CMK (cell line): ENCODE measurements around the gene CAMKMT.

Experiments used
- DNase-seq: peaks from one replicate; pipeline ENCODE4 v3.0.0-alpha.2; 2010; ENCODE audit warnings: low read depth

The CAMKMT gene

DNA sequence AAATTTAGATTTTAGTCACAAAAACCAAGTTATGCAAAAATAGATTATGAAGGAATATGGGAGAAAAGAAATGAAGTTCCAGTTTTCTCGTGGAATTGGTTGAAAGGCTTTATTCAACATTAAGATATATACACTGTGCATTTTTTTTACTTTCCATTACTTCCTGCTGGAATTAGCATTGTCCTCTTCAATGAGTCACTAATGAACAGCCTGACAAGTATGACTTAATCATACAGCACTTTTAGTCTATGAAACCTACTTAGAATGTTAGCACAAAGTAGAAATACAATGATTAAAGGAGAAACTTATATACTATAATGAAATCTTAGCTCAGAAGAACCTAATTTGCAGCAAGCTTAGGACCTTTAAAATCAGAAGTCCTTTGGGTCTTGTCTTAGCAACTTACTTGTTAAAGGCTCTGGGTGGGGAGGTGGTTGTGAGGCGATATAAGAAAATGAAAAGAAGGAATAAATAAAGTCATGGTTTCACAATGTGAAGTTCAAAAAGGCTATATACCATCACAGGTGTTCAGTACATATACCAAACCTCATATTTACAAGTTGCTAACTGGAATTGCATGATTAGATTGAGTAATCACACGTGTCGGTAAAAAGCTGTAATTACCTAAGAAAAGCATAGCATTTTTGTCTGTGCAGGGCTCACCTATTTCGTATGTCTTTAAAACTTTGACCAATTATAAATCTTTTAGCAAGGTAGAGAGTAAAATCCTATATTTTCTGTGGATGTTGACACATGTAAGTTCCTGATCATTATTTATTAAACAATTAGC is 236.8 kb downstream of the CAMKMT start:
- DNase-seq, result no peak

DNA sequence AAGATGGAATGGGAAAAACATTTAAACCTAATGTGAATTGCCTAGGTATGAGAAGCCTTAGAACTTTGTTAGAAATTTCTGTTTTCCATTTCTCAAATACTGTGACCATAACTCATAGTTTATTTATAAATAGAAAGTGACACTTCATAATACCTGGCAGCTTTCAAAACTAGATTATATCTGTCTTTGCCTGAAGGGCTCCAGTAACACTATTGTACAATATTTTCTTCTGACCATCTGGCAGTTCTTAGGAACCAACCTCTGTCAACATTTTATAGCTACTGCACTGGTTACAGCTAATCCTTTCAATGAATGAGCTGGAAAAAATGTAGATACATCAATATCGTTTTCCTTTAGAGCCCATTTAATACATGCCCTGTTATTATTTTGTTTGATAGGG is 237.4 kb downstream of the CAMKMT start:
- DNase-seq, result no peak

DNA sequence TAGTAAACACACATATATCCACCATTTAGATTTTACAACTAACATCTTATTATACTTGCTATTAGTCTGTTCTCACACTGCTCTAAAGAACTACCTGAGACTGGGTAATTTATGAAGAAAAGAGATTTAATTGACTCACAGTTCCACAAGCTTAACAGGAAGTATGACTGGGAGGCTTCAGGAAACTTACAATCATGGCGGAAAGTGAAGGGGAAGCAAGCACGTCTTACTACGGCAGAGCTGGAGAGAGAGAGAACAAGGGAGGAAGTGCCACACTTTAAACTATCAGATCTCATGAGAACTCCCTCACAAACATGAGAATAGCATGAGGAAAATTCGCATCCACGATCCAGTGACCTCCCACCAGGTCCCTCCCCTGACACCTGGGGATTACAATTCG is 240.7 kb downstream of the CAMKMT start:
- no peak for DNase-seq

DNA sequence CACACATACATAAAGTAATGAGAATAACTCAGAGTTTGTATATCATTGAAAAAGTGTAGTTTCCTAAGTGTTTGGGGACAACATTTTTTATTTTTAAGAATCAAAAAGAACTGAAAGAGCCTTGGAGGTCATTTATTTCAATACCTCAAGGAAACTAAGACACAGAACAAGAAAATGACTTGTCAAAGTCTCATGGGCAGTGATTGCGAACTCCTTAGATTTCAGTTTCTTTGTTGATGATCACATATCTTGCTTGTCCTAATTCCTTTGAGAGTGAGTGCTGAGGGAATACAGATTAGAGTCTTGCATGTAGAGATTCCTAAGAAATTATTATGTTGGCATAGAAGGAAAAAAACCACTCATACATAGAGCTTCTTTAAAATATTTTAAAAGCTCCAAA is 243.8 kb downstream of the CAMKMT start:
- no peak for DNase-seq

DNA sequence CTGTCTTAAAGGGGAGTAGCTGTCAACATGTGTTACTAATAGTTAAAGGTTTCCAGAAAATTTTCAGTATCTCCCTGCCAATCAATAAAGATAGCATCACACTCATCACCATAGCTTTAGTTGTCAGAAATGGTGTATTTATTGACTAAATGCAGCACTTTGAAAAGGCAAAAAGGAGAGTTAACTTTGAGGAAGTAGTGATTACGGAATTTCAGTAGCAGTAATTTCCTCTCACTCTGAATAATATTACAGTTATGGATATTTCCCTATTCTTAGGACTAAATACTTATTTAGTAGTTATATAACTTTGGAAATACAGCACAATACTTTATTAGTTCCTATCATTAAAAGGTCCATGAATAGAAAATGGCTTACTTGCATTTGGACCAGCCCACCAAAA is 250.5 kb downstream of the CAMKMT start:
- no peak for DNase-seq

DNA sequence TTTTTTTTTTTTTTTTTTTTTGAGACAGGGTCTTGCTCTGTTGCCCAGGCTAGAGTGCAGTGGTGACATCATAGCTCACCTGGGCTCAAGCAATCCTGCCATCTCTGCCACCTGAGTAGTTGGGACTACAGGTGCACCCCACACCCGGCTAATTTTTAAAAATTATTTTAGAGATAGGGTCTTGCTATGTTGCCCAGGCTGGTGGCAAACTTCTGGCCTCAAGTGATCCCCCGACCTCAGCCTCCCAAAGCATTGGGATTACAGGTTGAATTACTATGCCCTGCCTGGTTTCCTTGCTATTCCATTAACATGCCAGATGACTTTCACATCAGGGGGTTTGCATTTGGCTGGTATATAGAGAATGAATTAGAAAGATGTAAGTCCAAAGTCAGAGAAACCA is 253.2 kb downstream of the CAMKMT start:
- DNase-seq, result no peak

DNA sequence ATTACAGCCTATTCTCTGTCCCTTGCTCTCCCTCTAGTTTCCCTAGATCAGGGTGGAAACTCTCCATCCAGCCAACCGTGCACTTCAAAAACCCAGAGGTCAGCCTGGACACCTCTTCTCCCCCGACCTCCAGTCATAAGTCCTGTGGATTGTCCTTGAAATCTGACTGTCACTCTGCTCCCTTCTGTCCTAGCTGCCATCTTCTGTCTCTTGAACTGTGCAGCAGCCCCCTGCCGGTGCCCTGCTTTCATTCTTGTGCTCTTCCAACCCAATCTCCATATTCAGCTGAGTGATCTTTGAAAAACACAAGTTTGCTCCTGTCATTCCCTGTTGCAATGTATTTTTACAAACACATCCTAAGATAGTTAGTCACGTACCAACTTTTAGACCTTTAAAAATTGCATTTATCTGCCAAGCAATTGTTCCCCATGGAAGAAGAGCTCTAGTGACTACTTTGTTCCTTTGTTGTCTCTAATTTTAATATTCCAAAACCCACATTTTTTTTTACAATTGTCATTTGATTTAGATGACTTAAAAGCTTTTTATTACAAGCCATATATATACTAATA is 254.3 kb downstream of the CAMKMT start:
- no peak for DNase-seq

DNA sequence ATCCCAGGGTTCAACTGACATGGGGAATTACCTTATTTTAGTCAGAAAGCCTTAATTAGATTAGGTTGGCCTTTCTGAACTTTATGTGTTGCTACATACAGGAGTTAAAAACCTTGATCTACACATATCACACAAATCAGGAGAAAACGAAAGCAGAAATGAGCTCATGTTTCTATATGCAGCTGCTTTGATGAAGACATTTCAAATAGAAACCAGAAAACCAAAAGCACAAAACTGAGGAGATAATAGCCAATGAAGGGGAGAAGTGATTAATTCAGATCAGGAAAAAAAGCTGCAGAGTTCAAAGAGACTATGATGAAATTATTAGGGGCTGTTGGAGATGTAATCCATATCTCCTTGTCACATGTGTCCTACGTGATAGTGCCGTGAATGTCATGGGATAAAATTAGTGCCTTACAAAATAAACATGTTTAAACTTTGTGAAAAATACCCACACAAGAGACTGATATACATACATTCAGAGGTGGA is 255.0 kb downstream of the CAMKMT start:
- no peak for DNase-seq

DNA sequence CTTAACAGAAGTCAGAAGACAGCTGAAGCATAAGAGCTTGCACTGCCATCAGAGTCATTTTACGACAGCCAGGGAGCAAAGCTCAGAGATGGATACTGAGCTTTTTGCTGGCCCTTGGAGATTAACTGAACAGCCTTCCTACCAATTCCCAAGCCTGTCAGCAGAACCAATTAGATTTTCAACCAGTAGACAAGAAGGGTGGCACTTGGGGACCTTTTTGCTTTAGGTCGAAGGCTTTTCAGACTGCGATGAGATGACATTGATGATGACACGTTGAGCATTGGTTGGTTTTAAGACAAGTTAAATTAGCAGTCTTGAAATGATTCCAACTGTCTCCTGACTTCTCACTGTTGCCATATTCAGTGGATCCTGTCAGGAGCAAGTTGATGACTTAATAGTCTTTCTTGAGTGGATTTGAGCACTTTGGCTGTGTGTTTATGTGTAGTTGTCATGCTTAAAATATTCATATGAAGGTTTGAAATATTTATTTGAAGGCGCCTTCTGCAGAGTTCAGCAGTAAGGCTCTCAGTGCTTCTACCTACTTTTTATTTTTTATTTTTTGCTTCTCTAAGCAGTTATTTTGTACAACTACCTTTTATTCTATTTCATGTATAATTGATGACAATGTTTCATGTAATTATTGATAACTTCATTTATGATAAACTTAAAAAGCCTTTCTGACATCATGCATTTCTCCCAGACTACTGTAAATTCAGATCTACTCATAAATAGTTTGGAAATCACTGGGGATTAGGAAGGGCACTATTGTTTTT is 256.7 kb downstream of the CAMKMT start:
- no peak for DNase-seq

DNA sequence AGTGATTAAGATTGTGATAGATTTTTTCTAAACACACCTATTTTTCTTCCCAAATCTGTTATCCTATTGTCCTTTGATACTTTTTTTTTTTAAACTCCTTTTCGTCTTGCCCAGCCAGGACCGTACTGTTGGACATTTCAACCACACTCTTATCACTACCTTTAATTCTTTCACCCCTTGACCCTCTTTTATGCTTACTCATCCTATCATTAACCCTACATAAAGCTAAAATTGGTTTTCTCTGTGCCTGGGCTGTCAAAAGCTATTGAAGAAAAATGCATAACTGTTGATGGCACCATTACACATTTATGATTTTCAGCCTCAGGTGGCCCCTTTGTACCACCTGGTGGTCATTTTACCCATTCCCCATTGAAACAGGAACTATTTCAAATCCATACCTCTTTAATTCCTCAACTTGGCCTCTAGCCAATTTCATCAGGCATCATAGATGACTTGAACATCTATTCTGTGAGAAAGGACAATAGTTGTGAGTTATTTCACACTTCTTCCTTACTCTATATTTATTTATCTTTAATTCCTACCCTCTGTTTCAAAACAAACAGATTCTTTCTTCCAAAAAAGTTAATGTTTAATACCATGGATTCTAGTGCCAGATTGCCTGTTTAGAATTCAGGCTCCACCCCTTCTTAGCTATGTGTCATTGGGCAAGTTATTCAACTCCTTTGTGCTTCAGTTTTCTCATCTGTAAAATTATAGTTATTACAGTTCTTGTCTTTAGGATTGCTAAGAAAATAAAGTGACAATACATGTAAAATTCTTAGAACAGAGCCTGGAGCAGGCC is 258.6 kb downstream of the CAMKMT start:
- DNase-seq, result no peak

DNA sequence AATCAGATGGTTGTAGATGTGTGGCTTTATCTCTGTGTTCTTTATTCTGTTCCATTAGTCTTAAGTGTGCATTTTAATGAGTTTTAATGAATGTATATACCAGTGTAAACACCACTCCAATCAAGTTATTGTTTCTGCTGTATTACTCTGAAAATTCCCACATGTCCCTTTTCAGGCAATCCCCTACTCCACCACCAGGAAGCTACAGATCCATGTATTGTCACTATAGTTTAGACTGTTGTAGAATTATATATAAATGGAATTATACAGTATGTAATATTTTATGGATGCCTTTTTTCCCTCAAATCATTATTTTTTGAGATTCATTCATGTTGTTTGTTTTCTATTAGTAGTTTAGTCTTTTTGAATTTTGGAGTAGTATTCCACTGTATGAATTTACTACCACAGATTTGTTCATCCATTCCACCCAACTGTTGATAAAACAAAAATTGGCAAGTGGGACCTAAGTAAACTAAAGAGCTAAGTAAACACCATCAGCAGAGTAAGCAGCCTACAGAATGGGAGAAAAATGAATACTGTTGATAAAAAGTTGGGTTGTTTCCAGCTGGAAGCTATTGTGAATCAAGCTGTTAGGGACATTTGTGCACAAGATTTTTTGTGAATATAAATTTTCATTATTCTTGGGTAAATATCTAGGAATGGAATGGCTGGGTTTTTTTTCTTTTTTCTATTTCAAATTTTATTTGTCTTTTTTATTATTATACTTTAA is 262.0 kb downstream of the CAMKMT start:
- no peak for DNase-seq

DNA sequence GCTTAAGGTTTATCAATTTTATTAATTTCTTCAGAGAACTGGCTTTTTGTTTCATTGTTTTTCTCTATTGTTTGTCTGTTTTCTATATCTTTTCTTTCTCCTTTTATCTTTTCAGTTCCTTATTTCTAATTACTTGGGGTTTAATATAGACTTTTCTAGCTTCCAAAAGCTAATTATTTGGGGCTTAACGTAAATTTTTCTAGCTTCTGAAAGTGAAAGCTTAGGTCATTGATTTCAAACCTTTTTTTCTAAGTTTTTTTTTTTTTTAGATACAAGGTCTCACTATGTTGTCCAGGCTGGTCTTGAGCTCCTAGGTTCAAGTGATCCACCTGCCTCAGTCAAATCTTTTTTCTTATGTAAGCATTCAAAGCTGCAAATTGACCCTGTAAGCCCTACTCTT is 266.6 kb downstream of the CAMKMT start:
- DNase-seq, result no peak

DNA sequence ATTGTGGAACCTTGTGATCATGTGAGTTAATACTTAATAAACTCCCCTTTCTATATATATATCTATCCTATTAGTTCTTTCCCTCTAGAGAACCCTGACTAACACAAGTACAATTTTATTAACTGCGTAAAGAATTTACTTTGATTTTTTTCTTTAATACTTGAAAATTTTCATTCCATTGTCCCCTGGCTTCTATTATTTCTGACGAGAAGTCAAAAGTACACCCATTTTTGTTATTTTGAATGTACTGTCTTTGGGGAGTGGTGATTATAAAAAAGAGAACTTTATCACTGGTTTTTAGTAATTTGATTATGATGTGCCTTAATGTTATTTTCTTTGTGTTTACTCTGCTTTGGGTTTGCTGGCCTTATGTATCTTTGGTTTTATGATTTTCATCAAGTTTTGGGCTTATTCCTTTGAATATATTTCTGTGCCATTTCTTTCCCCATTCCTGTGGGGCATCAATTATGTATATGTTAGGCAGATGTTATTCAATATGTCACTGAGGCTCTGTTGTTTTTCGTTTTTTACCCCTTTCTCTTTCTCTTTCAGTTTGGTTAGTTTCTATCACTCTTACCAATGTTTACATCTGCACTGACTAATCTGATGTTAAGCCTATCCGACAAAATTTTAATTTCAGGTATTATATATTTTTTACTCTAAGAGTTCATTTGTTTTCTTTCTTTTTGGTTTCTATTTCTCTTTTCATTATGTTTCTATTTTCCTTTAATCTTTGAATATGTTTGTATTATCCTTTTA is 271.4 kb downstream of the CAMKMT start:
- no peak for DNase-seq

DNA sequence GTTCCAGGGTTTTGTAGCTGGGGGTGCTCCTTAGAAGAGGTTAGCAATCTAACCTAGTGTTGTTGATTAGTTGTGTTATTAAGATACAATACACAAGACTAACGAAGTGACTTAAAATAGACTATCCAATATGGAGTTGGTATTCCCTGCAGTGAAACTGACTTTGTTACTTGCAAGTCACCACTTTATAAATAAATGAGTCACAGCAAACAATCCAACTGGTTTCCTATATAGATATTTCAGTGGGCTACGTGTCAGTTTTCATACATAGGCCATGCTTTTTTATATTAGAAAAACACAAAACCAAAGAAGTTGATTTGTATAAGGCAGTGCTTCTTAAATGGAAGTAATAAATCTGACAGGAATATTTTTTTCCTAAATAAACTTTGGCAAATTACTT is 274.0 kb downstream of the CAMKMT start:
- no peak for DNase-seq

DNA sequence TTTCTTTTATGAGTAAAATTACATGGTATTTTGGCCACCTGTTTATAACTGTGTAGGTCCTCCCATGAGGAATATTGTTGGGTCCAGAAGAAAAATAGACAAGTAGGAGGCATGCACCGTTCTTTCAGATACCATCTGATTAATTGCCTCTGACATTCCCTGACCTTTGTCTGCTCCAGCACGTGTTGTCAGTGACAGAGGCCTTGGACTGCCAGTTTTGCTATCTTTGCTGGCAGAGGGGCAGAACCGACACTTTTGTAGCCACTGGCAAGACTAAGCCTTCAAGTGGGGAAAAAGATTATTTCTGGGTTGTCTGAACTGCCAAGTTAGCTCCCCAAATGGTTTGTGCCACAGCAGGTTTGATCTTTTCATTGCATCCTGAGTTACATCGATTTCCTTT is 276.9 kb downstream of the CAMKMT start:
- DNase-seq, result peak; percentile 31

DNA sequence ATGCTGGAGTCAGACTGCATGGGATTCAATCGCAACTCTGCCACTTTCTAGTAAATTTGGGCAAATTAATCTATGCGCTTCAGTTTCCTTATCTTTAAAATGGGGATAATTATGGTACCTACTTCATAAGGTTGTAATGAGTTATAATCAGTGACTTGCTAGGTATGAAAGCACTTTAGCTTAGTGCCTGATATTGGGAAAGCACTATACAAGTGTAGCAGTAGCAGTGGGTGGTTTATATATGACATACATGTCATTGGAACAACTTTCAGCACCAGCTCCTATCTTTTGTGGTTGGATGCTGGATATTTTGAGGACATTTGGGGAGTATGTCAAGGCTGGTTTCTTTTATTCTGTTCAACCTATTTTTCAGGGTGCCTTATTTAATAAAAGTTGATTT is 277.7 kb downstream of the CAMKMT start:
- no peak for DNase-seq

DNA sequence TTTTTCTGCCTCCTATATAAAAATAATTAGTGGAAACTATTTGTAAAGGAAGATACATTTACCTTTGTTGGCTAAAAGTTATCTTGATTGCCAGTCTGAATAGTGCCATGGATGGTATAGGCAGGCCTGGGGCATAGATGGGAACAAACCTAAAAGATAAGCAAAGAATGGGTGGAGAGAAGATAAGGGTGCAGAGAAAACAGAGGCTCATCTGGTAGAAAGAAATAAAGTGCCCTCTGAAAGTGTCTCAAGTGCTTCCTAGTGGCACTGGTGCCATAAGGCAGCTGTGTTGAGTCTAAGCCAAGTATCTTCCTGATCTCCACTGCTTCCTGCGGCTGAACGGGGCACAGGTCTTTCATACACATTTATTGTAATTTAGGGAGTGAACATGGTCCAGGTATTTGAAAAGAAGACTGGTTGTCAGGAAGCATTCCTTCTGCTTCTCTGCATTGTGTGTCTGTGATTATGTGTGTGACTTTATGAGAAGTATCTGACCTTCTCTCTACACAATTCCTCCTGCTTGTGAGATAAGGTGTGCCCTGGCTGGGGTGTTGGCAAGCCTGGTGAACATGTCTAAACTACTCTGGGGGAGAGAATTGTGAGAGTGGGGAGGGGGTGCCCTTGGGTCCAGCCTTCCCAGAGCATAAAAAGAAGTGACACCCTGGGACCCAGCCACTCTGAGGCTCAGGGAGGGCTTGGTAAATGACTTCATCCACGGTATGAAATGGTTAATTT is 280.5 kb downstream of the CAMKMT start:
- no peak for DNase-seq

DNA sequence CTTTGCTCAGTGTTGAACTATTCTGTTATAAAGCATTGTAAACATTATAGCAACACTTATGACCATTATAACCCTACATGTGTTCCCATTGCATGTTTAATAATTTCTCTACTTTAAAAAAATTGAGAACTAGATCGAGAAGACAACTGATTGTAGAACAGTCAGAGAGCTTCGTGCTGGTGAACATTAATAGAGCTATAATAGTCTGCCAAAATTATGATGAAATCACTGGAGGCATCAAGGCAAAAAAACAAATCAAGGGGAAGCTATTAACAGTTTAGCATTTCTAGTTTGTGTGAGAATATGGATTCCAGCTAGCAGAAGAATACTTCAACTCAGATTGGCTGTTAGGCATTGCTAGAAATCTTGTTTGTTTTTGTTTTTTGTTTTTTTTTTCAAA is 284.2 kb downstream of the CAMKMT start:
- no peak for DNase-seq

DNA sequence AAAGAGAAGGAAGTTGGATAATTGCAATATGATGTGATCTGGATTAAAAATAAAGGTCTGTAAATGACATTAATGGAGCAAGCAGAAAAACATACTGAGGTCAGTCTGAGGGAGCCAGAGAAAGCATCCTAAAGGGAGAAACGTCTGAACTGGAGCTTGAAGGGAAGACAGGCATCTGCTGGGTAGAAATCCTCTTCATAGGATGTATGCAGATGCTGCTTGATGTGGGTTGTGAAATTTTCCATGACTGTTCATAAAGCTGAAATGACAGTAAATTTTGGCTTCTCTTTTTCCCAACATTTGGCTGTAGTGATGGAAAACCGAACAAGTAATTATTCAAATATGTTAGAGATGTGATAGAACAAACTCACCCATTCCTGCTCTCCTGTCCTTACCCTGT is 287.6 kb downstream of the CAMKMT start:
- no peak for DNase-seq

DNA sequence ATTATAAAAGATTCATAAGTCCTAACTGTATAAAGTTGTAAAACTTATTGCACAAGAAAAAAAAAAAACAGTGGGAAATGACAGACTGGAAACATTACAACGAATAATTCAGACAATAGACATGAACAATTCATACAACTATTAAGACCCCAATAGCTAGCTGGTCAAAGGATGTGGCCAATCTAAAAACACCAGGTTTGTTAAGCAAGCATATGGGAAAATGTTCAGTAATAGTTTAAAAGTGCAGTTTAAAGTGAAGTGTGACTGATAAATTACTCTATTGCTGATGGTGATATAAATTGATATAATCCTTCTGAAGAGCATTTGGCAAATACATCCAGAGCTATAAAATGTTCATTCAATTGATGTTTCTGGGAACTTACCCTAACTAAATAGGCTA is 289.0 kb downstream of the CAMKMT start:
- DNase-seq, result no peak
